Stimulated activated CD4-positive, alpha-beta T cell treated with anti-CD3 and anti-CD28 coated beads, Interleukin-15, amount 100 ng/mL, for 1 hour (primary cell): Measurements from ENCODE around the gene KRT79.
"Not testable (repeated sequence)": the region's sequence is repeated elsewhere in the genome, so short reads cannot be mapped to it uniquely, and the experiment has no call there.

ENCODE experiments used
- DNase-seq, 2 donors: peaks; one replicate each; pipeline ENCODE4 v3.0.0-alpha.2; 2020; ENCODE audit warnings: low read depth in 1 of 2, low spot score in 1 of 2

KRT79 gene

DNA sequence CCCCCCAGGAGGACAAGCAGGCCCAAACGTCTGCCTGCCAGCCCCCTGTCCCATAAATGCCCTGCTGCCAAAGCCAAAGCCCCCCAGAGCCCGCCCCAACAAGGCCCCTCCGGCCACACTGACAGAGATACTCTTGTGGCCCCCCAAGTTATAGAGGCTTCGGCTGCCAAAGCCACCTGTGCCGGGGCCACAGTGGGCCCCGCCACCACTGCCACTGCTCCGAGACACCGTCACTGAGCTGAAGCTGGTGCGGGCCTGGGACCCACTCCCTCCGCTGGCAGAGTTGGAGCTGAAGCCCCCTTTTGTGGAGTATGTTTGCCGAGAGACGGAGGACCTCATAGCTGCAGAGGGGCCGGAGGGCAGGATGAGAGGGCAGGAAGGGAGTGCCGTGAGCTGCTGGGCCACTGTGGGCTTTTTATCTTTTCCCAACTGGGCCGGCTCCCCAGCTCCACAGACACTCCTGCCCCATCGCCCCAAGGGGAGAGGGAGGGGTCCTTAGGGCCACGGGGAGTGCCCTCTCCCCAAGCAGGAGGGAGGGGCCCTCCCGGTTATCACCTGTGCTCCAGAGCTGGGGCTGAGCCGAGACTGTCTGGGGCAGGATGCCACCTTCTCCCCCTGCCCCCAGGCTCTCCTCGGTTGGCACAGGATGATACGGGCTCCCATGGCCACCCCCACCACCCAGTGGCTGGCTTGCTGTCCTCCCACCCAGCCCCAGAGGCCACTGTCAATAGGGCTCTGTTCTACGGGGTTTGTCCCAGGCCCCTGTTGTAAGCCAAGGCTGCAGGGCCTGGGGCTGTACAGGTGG is at the start of gene KRT79:
Gene KRT79 (minus strand): TSS at position 390 of the 805 bp plus-strand sequence. CDS start 51 bp downstream, at position 339.
- no peak for DNase-seq

DNA sequence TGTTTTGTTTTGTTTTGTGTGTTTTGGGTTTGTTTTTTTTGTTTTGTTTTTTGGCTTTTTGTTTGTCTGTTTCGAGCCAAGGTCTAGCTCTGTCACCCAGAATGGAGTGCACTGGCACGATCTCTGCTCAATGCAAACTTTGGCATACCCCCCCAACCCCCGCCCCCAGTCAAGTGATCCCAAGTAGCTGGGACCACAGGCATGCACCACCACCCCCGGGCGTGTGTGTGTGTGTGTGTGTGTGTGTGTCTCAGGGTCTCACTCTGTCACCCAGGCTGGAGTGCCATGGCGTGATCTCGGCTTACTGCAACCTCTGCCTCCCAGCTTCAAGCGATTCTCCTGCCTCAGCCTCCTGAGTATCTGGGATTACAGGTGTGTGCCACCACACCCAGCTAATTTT is 46.4 kb upstream of the KRT79 start:
- not testable (repeated sequence) for DNase-seq

DNA sequence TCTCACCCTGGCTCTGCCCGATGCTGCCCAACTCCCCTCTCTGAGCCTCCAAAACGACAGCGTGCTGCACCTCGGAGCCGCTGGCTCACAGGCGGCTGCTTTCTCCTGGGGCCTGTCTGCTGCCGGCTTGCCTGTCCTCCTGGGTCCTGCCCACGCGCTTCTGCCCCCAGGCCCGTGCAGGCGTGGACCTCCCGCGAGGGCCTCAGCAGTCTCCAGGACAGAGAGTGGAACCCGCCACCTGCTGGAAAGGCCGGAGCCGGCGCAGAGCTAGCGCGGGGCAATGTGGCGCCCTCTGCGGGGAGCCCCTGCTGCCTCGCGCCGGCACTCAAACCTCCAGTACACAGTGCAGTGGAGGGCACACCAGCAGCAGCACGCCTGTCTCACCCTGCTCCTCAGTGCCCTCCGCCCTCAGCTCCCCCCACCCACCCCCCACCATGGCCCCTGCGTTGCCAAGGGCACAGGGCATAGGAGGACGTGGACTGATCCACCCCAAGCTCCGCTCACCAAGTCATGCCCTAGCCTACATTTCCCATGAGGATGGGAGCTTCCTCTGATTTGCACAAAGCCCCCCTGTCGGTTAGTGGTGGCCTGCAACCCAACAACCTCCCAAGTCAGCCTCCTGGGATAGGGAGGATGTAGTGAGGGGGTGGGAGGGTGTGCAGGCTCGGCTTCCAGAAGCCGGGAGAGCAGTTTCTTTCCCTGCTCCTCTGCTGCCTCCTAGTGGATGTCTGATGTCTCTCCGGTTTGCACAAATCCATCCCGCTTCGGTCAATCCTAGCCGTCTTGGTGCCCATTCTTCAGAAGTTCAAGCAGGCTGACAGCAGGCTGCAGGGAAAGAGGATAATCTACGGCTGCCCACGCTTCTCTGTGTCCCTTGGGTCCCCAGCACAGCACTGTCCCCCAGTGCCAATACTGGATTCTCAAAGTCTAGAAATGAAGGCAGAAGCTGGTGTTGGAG is 45.6 kb upstream of the KRT79 start:
- DNase-seq, result peak; percentile 42 to 51

DNA sequence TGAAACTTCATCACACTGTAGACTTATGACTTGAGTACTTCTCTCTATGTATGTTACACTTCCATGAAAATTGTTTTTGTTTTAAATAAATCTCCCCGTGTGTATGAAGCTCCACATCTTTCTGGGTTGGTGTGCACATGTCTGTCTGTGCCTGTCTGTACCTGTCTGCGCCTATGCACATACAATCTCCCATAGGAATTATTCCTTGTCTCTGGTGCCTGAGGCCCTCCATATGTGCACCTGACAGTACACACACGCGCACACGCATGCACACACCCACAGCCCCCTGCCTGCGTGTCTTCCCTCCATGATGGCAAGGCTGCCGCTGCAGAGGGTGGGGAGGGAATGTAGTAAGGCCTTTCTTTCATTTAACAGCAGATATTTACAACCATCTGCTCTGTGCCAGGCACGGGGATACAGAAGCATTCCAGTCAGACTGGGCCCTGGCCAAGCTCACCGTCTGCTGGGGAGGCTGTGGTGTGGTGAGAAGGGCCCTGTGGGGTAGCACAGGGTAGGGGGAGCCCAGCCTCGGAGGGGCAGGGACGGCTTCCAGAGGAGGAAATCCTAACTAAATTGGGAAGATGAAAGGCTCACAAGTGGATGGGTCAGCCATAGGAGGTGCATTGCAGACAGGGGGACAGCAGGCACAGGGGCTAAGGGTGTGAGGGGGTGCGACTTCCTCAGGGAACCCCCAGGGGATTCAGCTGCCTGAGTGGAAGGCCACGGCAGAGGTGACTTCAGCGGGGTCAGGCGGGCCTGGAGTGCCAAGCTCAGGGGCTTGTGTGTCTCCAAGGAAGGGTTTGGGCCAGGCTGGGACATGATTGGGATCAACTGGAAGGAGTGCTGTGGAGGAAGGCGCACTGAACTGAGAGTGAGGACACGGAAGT is 44.6 kb upstream of the KRT79 start:
- DNase-seq, result no peak

GRCh38 chr12:52877242-52877641 is 43.1 kb upstream of the KRT79 start:
- no peak for DNase-seq

- DNase-seq, result no peak
Observed at GRCh38 chr12:52876372-52876771, 42.3 kb upstream of the KRT79 start.

DNA sequence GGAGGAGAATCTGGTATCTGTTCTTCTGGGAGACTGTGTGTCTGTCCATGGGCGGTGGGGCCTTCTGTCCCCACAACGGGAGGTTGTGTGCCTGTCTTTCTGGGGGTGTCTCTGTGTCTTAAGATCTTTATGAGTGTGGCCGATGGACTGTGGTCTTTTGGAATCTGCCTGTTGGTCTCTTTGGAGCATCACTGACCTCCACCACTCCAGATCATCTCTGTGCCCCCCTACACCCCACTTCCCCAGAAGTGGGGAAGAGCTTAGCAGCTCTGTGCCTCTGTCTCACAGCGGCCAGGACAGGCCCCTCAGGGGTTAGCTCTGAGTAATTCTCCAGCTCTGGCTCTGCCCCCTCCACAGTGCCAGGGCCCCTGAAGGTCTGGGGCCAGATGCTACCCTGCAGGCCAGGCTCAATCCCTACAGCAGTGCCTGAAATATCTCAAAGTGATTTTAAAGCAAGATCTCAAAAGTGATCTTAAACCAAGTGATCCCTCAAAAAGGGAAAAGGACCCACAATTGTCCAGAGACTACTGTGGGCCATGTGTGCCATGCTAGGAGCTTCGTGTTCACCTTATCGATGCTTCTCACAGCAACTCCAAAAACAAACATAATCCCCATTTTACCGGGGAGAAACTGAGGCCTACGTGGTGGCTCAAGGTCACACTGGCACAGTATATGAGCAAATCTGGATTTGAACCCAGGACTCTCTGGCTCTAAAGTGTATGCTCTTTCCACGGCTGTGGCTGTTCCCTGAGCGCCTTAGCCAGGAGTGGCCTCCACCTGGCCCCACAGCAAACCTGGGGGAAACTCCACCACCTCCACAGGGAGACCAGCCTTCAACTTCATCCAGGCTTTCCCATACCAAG is 40.7 kb upstream of the KRT79 start:
- no peak for DNase-seq

DNA sequence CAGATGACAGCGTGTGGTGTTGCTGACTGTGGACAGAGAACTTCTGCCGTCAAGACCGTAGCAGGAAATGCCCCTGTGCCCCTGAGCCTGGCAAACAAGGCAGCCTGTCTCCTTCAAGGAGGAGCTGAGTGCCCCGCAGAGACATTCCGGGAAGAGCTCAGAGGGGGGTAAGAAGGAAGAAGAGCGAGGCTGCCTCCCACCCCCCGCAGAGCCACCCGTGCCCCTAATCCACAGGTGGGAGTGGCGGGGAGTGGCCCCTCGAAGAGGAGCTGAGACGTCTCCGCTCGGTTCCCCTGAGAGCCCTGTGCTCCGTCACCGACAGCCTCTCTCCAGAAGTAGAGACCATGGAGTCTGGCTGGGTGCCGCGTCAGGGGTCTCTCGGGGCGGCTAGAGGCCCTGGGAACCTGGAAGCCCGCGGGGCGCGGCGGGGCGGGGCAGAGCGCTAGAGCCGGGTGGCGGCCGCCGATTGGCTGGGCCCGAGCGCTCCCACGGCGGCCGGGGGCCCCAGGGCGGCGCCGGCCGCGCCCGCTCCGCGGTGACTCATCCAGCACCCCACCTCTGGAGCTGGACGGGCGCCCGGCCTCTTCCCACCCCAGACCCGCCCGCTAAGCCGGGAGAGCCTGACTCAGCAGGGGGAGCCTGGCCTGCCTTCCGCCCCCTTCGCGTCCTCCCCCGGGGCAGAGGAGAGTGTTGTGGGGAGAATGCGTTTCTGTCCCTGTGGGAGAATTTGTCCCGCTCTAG is 39.9 kb upstream of the KRT79 start:
- peak; percentile 25 to 42 for DNase-seq

GRCh38 chr12:52873513-52873831 is 39.4 kb upstream of the KRT79 start:
- no peak for DNase-seq

DNA sequence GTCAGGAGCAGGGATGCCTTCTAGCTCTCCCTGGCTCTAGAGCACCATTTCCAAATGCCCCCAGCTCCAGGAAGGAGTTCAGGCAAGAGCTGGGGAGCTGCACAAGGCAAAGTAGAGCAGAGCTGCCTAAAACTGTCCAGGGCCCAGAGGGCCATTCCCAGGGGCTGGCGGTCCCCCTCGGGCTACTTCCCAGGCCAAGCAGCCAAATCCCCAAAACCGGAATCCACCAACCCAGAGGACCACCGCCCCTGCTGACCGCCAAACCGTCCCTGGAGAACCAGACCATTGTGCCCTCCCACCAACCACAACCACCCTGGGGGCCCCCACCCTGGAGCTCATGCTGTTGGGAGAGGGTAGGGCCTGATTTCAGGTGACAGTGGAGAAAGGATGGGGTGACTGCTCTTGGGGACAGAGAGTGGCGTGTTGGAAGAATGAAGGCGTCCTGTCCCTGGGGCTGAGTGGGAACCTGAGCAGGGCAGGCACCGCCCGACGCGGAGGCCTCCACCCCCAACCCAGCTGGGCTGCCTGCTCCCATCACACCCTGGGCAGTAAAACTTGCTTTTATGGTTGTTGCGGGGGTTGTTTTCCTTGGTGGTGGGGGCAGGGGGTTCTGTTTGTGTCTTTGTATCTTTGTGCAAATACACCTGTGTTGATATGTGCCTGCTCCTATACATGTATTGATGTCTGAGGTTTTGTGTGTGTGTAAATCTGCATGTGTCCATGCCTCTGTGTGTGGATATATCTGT is 38.7 kb upstream of the KRT79 start:
- DNase-seq, result no peak

DNA sequence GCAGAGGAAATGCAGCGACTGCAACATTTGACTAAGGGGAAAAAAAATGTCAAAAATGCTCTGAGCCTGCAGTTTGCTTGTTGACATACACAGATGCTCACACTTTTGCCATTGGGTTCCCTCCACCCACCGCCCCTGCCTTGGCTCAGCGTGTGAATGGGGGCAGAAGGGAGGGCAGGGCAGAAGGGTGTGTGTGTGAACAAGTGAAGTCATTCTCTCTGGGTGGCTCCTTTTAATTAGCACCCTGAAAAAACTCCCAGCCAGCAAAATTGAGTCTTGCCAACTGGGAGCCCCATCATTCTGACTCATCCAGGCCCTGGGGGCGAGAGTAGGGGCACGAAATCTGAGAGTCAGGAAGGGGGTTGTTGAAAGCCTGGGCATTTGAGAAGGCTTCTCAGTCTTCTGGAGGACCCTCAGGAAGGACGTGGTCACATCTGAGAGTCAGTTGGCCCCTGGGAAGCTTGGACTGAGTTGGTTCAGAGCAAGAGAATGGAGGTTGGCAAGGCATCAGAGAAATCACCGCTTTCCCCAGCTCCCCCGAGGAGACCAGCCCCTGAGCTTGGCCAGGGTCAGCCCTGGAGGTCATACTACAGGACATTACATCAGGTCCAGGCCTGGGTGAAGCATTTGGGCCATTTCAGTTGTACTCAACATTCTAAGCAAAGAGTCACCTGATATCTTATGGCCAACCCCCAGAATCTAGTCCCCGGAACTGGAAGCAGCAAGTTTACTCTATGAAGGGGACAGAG is 37.4 kb upstream of the KRT79 start:
- no peak for DNase-seq

GRCh38 chr12:52870361-52871290 is 36.5 kb upstream of the KRT79 start:
- DNase-seq, result peak; percentile 57 to 71

- DNase-seq, result no peak
Observed at GRCh38 chr12:52867642-52868041, 33.5 kb upstream of the KRT79 start.

DNA sequence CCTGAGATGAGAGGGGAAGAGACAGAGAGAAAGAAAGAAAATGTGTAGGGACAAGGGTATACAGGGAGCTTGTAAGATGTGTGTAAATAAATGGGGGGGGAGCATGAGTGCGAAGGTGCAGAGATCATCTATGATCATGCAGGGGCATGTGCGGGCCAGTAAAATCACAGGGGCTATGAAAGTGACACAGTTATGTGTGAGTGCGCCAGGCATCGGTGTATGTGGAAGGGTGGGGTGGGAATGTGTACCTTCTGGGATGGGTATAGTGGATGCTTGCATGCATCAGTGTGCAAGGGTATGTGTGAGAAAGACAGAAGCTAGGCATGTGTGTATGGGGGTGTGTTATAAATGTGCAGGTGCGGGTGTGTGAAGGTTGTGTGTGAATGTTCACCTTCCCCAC is 33.0 kb upstream of the KRT79 start:
- no peak for DNase-seq

GRCh38 chr12:52865090-52865944 is 31.2 kb upstream of the KRT79 start:
- no peak for DNase-seq

GRCh38 chr12:52862023-52862422 is 27.9 kb upstream of the KRT79 start:
- DNase-seq, result no peak
